Sigmoid colon (tissue), 7 donors: ENCODE data around the gene IRF6. TPM values are rescaled to one million over a fixed set of nuclear protein-coding genes. Genes with fewer than 3 reads are reported as not detected.

Source experiments
- DNase-seq: peaks from one replicate; pipeline ENCODE4 v3.0.0-alpha.2; 2019
- H3K27ac ChIP-seq, 4 donors: fragments of 200-600 bp; sonication (generic); one replicate each; pipeline ENCODE4 v1.5.1; 2016 to 2019; ENCODE audit warnings: mild to moderate bottlenecking in 1 of 4
- H3K27me3 ChIP-seq, 3 donors: fragments of 200-600 bp; sonication (generic); one replicate each; pipeline ENCODE4 v1.5.1; 2019; ENCODE audit warnings: mild to moderate bottlenecking in 1 of 3
- H3K36me3 ChIP-seq, 4 donors: fragments of 200-600 bp; sonication (generic); one replicate each; pipeline ENCODE4 v1.5.1; 2016 to 2019
- H3K4me1 ChIP-seq, 4 donors: fragments of 200-600 bp; sonication (generic); one replicate each; pipeline ENCODE4 v1.5.1; 2017 to 2019
- H3K4me3 ChIP-seq, 4 donors: fragments of 200-600 bp; sonication (generic); one replicate each; pipeline ENCODE4 v1.5.1; 2017 to 2019; ENCODE audit warnings: mild to moderate bottlenecking in 2 of 4, moderate library complexity in 1 of 4
- H3K9me3 ChIP-seq, 4 donors: fragments of 200-600 bp in 3 of 4; sonication (generic) in 3 of 4; one replicate each; pipeline versions ENCODE4 v1.5.1 to v1.6.1; 2013 to 2019
- EP300 ChIP-seq, 4 donors: sonication (generic); formaldehyde crosslinking; IDR thresholded peaks; one replicate each; pipeline ENCODE4 v1.6.1; 2017; ENCODE audit warnings: antibody characterized with exemption in 4 of 4
- POLR2A ChIP-seq, 2 donors: fragments of 450-650 bp; IDR thresholded peaks; one replicate each; pipeline ENCODE4 v1.6.1; 2016; ENCODE audit warnings: antibody characterized with exemption in 2 of 2, mild to moderate bottlenecking in 2 of 2, moderate library complexity in 2 of 2
- POLR2AphosphoS5 ChIP-seq, 4 donors: sonication (generic); formaldehyde crosslinking; IDR thresholded peaks; one replicate each; pipeline ENCODE4 v1.6.1; 2017; ENCODE audit warnings: antibody characterized with exemption in 4 of 4
- WGBS, 2 donors: extraction: QIAGEN DNeasy Blood & Tissue Kit; methylation state at CpG; one replicate each; pipeline ENCODE4 v1.1.7; 2013; 5-methylcytosine and 5-hydroxymethylcytosine counted together
- intact Hi-C: fragments of 100-400 bp; cut with DNase I; formaldehyde crosslinking; loops from one replicate; pipeline ENCODE4 v1.15.1; 2023
- polyA plus RNA-seq, 3 donors: library from polyadenylated mRNA; stranded (reverse); fragments of 200-250 nt; gene quantifications; one replicate each; pipeline ENCODE4 v1.2.3, GENCODE V29; 2013
- total RNA-seq, 4 donors: library from RNA; depleted of rRNA; stranded (reverse); fragments of >200 nt; gene quantifications; one replicate each; pipeline ENCODE4 v1.1.0, GENCODE V29; 2016
- TF ChIP-seq, protein P1 (sequence below), 4 experiments: fragments of 450-650 bp in 3 of 4; fragments of 200-600 bp in 1 of 4; IDR thresholded peaks; one replicate each; pipeline ENCODE4 v1.5.1; 2016 to 2019; ENCODE audit warnings: antibody characterized with exemption in 4 of 4, mild to moderate bottlenecking in 3 of 4, moderate library complexity in 2 of 4
- donor health status: healthy with polysubstance abuse.
- donor health status: Bipolar disorder and iron deficiency.
- donor health status: healthy.

Gene IRF6
- total and polyA plus RNA-seq, 7 donors = 0.28 to 58.5 (median 1.1) TPM

DNA sequence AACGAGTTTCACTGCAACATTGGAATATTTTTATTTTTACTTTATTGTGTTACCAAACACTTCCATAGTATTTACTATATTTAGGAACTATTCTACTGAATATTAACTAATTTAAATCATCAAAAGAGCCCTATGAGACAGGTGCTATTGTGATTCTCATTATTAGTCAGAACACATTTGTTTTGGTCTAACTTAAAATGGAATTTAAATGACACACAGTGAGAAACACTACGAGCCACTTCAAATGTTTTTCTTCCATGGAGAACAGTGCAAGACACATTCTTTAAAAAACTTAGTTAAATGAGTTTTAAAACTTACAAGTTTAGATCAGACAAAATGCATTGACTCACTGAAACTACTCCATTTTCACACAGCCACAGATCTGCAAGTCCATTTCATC is 56.7 kb downstream of the IRF6 start:
- WGBS, 2 donors = 71 to 75% methylated on average over 2 of the region's 2 CpGs
- H3K9me3 ChIP-seq = no peaks in the 10 kb centered on the region
- H3K36me3 ChIP-seq = no peaks in the 10 kb centered on the region
- TF ChIP-seq POLR2AphosphoS5 (IDR thresholded peaks at IDR 0.05) (no peak), EP300 (IDR thresholded peaks at IDR 0.05) (no peak), POLR2A (IDR thresholded peaks at IDR 0.05) (no peak)
- TF ChIP-seq, protein P1, sequence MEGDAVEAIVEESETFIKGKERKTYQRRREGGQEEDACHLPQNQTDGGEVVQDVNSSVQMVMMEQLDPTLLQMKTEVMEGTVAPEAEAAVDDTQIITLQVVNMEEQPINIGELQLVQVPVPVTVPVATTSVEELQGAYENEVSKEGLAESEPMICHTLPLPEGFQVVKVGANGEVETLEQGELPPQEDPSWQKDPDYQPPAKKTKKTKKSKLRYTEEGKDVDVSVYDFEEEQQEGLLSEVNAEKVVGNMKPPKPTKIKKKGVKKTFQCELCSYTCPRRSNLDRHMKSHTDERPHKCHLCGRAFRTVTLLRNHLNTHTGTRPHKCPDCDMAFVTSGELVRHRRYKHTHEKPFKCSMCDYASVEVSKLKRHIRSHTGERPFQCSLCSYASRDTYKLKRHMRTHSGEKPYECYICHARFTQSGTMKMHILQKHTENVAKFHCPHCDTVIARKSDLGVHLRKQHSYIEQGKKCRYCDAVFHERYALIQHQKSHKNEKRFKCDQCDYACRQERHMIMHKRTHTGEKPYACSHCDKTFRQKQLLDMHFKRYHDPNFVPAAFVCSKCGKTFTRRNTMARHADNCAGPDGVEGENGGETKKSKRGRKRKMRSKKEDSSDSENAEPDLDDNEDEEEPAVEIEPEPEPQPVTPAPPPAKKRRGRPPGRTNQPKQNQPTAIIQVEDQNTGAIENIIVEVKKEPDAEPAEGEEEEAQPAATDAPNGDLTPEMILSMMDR (IDR thresholded peaks at IDR 0.05) = no peak
- no peak overlapping the region for H3K27ac ChIP-seq
- no peak for DNase-seq
- intact Hi-C loops = loop anchor here (5.0 kb wide), 1 partner anchor 57 kb away; no protein-coding TSS in a partner anchor
- H3K4me1 ChIP-seq = peaks cover 0 to 5% (median 4%) of the 10 kb centered on the region in 4 donors
- H3K27me3 ChIP-seq = no peaks in the 10 kb centered on the region
- no peak overlapping the region for H3K4me3 ChIP-seq

DNA sequence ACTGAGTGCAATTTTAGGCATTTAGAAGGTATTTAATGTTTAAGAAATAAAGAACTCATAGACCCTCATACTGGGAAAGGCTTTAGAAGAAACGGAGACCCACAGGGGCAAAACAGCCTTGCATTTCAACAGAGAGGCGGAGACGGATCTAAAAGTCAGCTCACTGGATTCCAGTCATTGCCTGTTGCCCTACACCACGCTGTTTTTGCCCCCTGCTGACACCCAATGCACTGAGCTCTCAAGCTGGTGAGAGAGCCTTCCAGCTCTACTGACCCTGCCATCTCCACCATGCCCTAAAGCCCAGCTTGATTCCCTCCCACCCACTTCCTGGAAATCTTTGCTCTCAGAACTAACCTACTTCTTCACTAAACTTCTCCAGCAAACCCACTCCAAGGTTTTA is 57.3 kb downstream of the IRF6 start:
- H3K36me3 ChIP-seq = no peaks in the 10 kb centered on the region
- intact Hi-C loops = loop anchor here (5.0 kb wide), 1 partner anchor 56 kb away; no protein-coding TSS in a partner anchor
- H3K4me1 ChIP-seq = peaks cover 0 to 5% (median 4%) of the 10 kb centered on the region in 4 donors
- no peak overlapping the region for H3K27ac ChIP-seq
- no peak overlapping the region for H3K4me3 ChIP-seq
- H3K27me3 ChIP-seq = no peaks in the 10 kb centered on the region
- no peak for TF ChIP-seq EP300 (IDR thresholded peaks at IDR 0.05)
- no peak for TF ChIP-seq POLR2AphosphoS5 (IDR thresholded peaks at IDR 0.05)
- TF ChIP-seq POLR2A (IDR thresholded peaks at IDR 0.05) = no peak
- WGBS, 2 donors = 77 to 78% methylated on average over 4 of the region's 4 CpGs
- DNase-seq = no peak
- H3K9me3 ChIP-seq = no peaks in the 10 kb centered on the region

DNA sequence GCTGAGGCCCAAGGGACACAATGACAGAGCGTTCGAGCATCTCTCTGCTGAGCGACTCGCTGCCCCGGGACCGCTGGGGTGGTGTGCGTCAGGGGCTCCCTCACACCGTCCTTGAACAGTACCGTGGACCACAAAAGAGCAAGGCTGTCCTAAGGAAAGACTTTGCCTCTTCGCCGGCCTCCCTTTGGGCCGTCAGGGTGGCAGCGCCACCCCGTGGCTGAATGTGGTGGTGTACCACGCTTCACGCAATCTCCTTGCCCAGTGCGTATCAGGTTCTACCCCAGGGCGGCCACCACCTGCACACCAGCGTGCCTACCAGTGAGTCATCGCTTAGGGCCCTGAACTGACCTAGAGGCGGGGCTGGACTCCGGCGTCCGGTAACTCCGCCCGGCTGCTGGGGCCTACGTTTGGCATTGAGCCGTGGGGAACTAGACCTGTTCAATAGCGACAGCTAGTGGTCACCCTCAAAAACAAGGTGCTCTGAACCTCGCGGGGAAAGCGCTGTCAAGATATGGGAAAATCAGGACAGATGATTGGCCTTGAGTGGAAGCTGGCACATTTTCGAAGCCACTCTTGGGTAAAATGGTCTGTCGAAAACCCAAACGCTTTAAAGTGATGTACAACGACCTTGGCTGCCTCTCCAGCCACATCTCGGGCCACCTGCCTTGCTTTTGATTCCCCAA is 58.2 kb downstream of the IRF6 start:
- H3K4me3 ChIP-seq = peak overlapping the region; percentile 9 to 41 (median 30)
- no peaks in the 10 kb centered on the region for H3K9me3 ChIP-seq
- 9 to 12% methylated on average over 37 of the region's 37 CpGs for WGBS, 2 donors
- H3K27me3 ChIP-seq = no peaks in the 10 kb centered on the region
- TF ChIP-seq POLR2A (IDR thresholded peaks at IDR 0.05) (no peak), EP300 (IDR thresholded peaks at IDR 0.05) (no peak), POLR2AphosphoS5 (IDR thresholded peaks at IDR 0.05) (peak in 3 of 4 donors; percentile 26 to 51 (median 28))
- TF ChIP-seq, protein P1 (IDR thresholded peaks at IDR 0.05) = peak; percentile 84 to 97 (median 87)
- peaks cover 0 to 9% (median 4%) of the 10 kb centered on the region in 4 donors for H3K4me1 ChIP-seq
- intact Hi-C loops = loop anchor here (1.0 to 5.0 kb wide), 2 partner anchors 55 to 170 kb away; no protein-coding TSS in a partner anchor
- no peak overlapping the region for H3K27ac ChIP-seq
- H3K36me3 ChIP-seq = no peaks in the 10 kb centered on the region
- DNase-seq = peak; percentile 95

GRCh38 chr1:209746451-209747165 is 59.3 kb downstream of the IRF6 start:
- H3K9me3 ChIP-seq = no peaks in the 10 kb centered on the region
- 39 to 73% methylated on average over 4 of the region's 4 CpGs for WGBS, 2 donors
- intact Hi-C loops = loop anchor here (1.0 to 5.0 kb wide), 2 partner anchors 54 to 169 kb away; no protein-coding TSS in a partner anchor

More at GRCh38 chr1:209746451-209747165, 59.3 kb downstream of the IRF6 start:
- Histone ChIP-seq H3K27me3 (no peaks in the 10 kb centered on the region), H3K4me3 (no peak overlapping the region), H3K36me3 (no peaks in the 10 kb centered on the region), H3K27ac (no peak overlapping the region), H3K4me1 (peaks cover 0 to 19% (median 13%) of the 10 kb centered on the region in 4 donors)
- DNase-seq = no peak
- TF ChIP-seq, protein P1 (IDR thresholded peaks at IDR 0.05) = no peak
- TF ChIP-seq POLR2AphosphoS5 (IDR thresholded peaks at IDR 0.05) = no peak
- no peak for TF ChIP-seq EP300 (IDR thresholded peaks at IDR 0.05)
- no peak for TF ChIP-seq POLR2A (IDR thresholded peaks at IDR 0.05)
